BJ (cell line): ENCODE results near the gene BECN2. TPM values are rescaled to one million over a fixed set of nuclear protein-coding genes. Genes with fewer than 3 reads are reported as not detected.
A peak's percentile ranks its signal among the peaks of the same experiment; 100 is the strongest.

Experiments used
- CTCF ChIA-PET: fragments of 350-600 bp; formaldehyde crosslinking; extraction: SDS; loops from one replicate; lab custom pipeline; 2021; ENCODE audit warnings: antibody characterized with exemption, inconsistent platforms; lab: Yijun Ruan, JAX
- POLR2A ChIA-PET: fragments of 300-600 bp; sonication (Branson Sonifier 250); formaldehyde crosslinking; extraction: SDS; loops from one replicate; lab custom pipeline; 2021; ENCODE audit warnings: antibody characterized with exemption; lab: Charles Lee
- DNase-seq: peaks from one replicate; pipeline ENCODE4 v3.0.0-alpha.2; 2011; ENCODE audit warnings: low read depth
- H3K27me3 ChIP-seq: 2 replicates; pipeline ENCODE4 v1.6.0; 2011; ENCODE audit warnings: low read length; ENCODE audit not compliant: control insufficient read depth, insufficient read depth
- H3K36me3 ChIP-seq: 2 replicates; pipeline ENCODE4 v1.5.1; 2011; ENCODE audit warnings: low read length; ENCODE audit not compliant: control insufficient read depth, insufficient read depth
- H3K4me3 ChIP-seq: 2 replicates; pipeline ENCODE4 v1.5.1; 2011; ENCODE audit warnings: low read depth, mild to moderate bottlenecking, control low read depth, low read length
- polyA plus RNA-seq: library from polyadenylated mRNA; depleted of rRNA; stranded (reverse); fragments of >200 nt; gene quantifications from 2 replicates; pipeline ENCODE4 v1.2.3, GENCODE V29; 2011
- TF ChIP-seq, protein P1 (sequence below): IDR thresholded peaks from 2 replicates; pipeline ENCODE4 v1.5.1; 2011; ENCODE audit warnings: low read depth, mild to moderate bottlenecking, control low read depth, inconsistent platforms, low read length, moderate library complexity; ENCODE audit not compliant: insufficient read depth

BECN2 gene
- polyA plus RNA-seq, 1 experiment, result not detected

DNA sequence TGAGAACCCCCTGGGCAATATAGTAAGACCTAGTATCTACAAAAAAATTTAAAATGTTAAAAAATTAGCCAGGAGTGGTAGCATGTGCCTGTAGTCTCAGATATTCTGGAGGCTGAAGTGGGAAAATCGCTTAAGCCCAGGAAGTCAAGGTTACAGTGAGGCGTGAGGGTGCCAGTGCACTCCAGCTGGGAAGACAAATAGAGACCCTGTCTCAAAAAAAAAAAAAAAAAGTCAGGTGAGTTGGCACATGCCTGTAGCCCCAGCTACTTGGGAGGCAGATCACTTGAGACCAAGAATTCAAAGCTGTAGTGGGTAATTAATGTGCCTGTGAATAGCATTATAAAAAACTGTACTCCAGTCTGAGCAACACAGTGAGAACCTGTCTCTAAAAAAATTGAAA, 4.6 kb downstream of the BECN2 start:
- TF ChIP-seq, protein P1, sequence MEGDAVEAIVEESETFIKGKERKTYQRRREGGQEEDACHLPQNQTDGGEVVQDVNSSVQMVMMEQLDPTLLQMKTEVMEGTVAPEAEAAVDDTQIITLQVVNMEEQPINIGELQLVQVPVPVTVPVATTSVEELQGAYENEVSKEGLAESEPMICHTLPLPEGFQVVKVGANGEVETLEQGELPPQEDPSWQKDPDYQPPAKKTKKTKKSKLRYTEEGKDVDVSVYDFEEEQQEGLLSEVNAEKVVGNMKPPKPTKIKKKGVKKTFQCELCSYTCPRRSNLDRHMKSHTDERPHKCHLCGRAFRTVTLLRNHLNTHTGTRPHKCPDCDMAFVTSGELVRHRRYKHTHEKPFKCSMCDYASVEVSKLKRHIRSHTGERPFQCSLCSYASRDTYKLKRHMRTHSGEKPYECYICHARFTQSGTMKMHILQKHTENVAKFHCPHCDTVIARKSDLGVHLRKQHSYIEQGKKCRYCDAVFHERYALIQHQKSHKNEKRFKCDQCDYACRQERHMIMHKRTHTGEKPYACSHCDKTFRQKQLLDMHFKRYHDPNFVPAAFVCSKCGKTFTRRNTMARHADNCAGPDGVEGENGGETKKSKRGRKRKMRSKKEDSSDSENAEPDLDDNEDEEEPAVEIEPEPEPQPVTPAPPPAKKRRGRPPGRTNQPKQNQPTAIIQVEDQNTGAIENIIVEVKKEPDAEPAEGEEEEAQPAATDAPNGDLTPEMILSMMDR, result no peak
- ChIA-PET CTCF (interaction anchor here (1.4 kb wide), 1 partner anchor 24 kb away, joined by 5 read pairs; no protein-coding TSS in a partner anchor), POLR2A (no interaction called here)

DNA sequence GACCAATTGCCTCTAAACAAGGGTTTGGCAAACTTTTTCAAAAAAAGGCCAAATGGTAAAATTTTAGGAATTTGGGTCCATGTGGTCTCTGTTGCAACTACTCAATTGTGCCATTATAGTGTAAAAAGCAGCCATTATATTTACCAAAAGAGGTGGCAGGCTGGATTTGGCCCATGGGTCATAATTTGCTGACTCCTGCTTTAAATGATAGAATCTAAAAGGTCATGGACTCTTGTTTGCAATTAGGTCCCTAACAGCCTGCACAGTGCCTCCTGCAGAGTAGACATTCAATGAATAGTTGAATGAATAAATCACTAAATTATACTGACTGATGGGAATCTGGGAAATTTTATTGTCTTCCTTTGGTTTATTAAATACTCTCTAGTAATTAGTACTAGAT, 6.2 kb downstream of the BECN2 start:
- H3K36me3 ChIP-seq, result no peaks in the 10 kb centered on the region
- CTCF ChIA-PET, result no interaction called here
- no peaks in the 10 kb centered on the region for H3K27me3 ChIP-seq
- H3K4me3 ChIP-seq, result no peak overlapping the region
- POLR2A ChIA-PET, result interaction anchor here (0.7 kb wide), 1 partner anchor 9 kb away, joined by 3 read pairs; no protein-coding TSS in a partner anchor
- TF ChIP-seq, protein P1, result no peak
- DNase-seq, result no peak

More for the DNA sequence above, 4.6 kb downstream of the BECN2 start:
- Histone ChIP-seq H3K36me3 (no peaks in the 10 kb centered on the region), H3K27me3 (no peaks in the 10 kb centered on the region), H3K4me3 (no peak overlapping the region)
- DNase-seq, result no peak

DNA sequence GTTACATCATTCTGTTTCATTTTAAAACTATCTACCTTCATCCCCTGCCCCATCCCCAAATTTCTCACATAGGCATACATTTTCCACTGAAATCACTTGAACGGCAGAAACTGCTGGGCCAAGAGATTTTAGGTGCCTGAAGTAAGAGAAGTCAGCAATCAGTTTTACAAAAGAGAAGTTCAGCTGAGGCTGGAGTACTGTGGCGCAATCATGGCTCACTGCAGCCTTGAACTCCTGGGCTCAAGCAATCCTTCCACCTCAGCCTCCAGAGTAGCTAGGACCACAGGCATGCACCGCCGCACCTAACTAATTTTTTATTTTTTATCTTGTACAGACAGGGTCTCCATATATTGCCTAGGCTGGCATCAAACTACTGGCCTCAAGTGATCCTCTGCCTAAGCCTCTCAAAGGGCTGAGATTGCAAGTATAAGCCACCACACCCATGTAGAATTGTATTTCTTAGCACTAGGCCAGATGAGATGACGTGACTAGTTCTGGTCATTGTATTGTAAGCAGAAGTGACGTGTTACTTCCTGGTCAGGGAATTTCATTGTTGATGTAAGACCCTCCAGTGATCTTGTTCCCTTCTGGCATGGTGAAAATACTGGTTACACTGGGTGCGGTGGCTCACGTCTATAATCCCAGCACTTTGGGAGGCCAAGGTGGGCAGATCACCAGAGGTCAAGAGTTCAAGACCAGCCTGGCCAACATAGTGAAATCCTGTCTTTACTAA, 7.1 kb downstream of the BECN2 start:
- TF ChIP-seq, protein P1, result no peak
- POLR2A ChIA-PET, result no interaction called here
- no peak for DNase-seq
- Histone ChIP-seq H3K36me3 (no peaks in the 10 kb centered on the region), H3K4me3 (no peak overlapping the region), H3K27me3 (no peaks in the 10 kb centered on the region)
- CTCF ChIA-PET, result no interaction called here

- no peaks in the 10 kb centered on the region for H3K27me3 ChIP-seq
- CTCF ChIA-PET, result interaction anchor here (1.3 kb wide), 1 partner anchor 17 kb away, joined by 6 read pairs; no protein-coding TSS in a partner anchor
- H3K36me3 ChIP-seq, result no peaks in the 10 kb centered on the region
- DNase-seq, result no peak
- POLR2A ChIA-PET, result no interaction called here
- TF ChIP-seq, protein P1, result no peak
- no peak overlapping the region for H3K4me3 ChIP-seq
Measured at GRCh38 chr1:241968611-241969010, 11.0 kb downstream of the BECN2 start.

DNA sequence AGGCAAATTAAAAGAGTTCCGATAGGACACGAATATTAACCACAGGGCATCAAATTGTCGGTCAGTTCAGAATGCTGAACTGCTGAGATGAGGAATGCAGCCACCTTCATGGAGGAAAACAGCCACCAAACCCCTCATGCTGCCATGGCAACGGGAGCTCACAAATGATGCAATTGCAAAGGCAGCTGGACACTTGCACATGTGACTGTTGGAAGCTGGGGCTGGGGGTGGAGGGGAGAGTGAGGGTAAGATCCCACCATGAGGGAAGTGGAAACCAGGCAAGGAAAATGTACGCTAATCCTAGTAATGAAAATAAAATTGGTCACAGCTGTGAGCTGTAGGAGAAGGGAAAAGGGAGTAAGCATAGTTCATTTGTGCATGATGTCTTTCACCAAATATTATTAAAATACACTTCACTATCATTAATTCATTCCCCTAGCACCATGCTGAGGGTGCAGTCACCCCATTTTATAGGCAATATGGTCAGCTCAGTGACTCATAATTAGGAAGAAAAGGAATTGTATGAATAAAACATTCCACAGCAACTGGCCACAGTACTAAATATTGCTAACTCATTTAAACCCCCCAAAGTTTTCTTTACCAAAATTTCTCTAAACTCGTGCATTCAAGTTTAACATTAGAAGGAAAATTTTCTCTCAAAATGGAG, 15.3 kb downstream of the BECN2 start:
- TF ChIP-seq, protein P1, result no peak
- peak; percentile 15 for DNase-seq
- H3K4me3 ChIP-seq, result no peak overlapping the region
- H3K27me3 ChIP-seq, result no peaks in the 10 kb centered on the region
- CTCF ChIA-PET, result interaction anchor here (1.0 to 3.0 kb wide), 2 partner anchors 13 to 76 kb away, joined by 3 to 15 read pairs; no protein-coding TSS in a partner anchor
- H3K36me3 ChIP-seq, result no peaks in the 10 kb centered on the region
- POLR2A ChIA-PET, result interaction anchor here (0.6 kb wide), 1 partner anchor 10 kb away, joined by 3 read pairs; no protein-coding TSS in a partner anchor
